C4-2B (cell line): ENCODE data around the gene KRT76.

Source experiments
- H3K27ac ChIP-seq: fragments of 450-650 bp; 2 replicates; pipeline ENCODE4 v1.5.1; 2017
- ZFX ChIP-seq: fragments of 450-650 bp; IDR thresholded peaks from 2 replicates; pipeline ENCODE4 v1.6.1; 2017
- TF ChIP-seq, protein P1 (sequence below): fragments of 450-650 bp; conservative IDR thresholded peaks from 2 replicates; pipeline ENCODE4 v1.5.1; 2017; ENCODE audit warnings: mild to moderate bottlenecking

The KRT76 gene

DNA sequence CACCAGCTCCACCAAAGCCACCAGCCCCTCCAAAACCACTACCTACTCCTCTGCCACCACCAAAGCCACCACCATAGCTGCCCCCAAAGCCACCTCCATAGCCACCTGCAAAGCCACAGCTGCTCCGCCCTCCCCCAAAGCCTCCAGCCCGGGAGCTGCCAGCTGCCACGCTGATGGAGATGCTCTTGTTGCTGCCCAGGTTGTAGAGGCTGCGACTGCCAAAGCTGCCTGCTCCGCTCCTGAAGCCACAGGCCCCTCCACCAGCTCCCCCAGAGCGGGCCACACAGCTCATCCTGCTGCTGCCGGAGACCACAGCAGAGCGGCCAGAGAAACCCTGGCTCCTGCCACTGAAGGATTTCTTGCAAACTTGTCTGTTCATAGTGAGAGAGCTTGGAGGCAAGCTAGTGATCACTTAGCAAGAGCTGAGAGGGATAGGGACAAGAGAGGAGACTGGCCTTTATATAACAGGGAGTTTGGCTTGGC is at the start of gene KRT76:
Gene KRT76 (minus strand): TSS at position 433 of the 483 bp plus-strand sequence. CDS start 54 bp downstream, at position 379.
- H3K27ac ChIP-seq, result no peak within 1 kb of the TSS
- TF ChIP-seq ZFX, result no peak
- TF ChIP-seq, protein P1, sequence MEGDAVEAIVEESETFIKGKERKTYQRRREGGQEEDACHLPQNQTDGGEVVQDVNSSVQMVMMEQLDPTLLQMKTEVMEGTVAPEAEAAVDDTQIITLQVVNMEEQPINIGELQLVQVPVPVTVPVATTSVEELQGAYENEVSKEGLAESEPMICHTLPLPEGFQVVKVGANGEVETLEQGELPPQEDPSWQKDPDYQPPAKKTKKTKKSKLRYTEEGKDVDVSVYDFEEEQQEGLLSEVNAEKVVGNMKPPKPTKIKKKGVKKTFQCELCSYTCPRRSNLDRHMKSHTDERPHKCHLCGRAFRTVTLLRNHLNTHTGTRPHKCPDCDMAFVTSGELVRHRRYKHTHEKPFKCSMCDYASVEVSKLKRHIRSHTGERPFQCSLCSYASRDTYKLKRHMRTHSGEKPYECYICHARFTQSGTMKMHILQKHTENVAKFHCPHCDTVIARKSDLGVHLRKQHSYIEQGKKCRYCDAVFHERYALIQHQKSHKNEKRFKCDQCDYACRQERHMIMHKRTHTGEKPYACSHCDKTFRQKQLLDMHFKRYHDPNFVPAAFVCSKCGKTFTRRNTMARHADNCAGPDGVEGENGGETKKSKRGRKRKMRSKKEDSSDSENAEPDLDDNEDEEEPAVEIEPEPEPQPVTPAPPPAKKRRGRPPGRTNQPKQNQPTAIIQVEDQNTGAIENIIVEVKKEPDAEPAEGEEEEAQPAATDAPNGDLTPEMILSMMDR, result no peak

DNA sequence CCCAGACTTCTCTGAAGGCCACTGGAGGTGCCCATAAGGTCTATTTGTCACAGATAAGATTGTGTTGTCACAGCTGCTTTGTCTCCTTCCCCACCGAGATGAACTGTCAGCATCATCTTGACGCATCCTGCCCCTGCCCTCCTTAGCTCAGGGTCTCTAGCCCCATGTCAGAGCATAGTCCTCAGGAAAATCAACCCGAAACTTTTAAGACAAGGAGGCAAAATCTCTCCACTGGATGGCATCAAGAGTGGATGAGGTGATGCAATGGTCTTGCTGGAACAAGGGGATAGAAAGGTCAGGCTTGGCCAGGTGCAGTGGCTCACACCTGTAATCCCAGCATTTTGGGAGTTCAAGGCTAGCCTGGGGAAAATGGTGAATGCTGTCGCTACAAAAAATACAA is 48.8 kb upstream of the KRT76 start:
- H3K27ac ChIP-seq, result no peak overlapping the region
- TF ChIP-seq ZFX, result no peak
- TF ChIP-seq, protein P1, result no peak

DNA sequence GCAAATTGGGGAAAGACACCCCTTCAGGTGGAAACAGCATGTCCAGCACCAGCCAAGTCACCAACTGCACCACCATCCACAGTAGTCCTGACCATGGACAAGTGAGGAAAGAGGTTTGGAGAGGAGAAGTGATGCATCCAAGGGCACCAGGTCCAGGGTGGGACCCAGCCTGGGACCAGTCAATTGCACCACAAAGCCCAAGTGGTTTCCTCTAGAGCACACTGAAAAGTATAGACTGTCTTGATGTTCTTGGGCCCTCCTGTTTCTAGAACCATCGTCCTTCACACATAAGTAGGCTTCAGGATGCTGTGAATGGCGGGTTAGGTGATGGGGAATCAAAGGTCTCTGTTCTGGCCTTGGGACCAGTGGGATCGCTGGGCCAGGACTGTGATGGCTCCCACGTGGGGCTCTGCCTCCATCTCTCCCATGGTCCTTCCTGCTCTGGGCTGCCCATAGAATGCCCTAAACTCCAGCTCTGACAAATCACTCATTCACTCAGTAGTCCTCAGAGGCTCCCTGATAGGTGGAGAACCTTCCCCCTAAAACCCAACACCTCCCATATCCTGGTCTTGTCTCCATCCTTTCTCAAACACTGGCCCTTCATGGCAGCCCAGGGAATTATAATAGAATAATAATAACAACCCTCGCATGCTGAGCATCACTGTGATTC is 47.7 kb upstream of the KRT76 start:
- TF ChIP-seq, protein P1, result no peak
- no peak for TF ChIP-seq ZFX
- no peak overlapping the region for H3K27ac ChIP-seq

DNA sequence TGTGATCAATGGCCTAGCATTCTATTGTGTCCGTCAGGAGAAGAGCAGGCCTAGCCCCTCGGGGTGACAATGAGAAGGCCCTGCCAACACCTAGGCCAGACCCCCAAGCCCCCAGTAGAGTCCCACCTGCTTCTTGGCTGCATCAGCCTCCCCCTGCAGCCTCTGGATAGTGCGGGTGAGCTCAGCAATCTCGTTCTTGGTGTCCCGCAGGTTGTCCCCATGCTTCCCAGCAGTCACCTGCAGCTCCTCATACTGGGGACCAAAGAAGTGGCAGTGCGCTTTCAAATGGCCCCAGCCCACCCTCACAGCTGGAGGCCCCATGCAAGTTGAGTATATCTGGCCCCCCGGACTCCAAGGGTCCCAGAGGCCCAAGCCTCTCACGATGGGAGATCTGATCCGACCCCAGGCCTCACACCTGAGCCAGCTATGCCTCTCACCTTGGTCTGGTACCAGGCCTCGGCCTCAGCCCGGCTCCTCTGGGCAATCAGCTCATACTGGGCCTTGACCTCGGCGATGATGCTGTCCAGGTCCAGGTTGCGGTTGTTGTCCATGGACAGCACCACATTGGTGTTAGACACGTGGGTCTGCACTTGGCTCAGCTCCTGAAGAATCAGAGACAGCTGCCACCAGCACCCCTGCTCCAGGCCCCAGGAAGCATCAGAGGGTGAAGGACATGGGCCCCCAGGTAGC is 46.8 kb upstream of the KRT76 start:
- TF ChIP-seq, protein P1, result no peak
- TF ChIP-seq ZFX, result no peak
- H3K27ac ChIP-seq, result no peak overlapping the region

DNA sequence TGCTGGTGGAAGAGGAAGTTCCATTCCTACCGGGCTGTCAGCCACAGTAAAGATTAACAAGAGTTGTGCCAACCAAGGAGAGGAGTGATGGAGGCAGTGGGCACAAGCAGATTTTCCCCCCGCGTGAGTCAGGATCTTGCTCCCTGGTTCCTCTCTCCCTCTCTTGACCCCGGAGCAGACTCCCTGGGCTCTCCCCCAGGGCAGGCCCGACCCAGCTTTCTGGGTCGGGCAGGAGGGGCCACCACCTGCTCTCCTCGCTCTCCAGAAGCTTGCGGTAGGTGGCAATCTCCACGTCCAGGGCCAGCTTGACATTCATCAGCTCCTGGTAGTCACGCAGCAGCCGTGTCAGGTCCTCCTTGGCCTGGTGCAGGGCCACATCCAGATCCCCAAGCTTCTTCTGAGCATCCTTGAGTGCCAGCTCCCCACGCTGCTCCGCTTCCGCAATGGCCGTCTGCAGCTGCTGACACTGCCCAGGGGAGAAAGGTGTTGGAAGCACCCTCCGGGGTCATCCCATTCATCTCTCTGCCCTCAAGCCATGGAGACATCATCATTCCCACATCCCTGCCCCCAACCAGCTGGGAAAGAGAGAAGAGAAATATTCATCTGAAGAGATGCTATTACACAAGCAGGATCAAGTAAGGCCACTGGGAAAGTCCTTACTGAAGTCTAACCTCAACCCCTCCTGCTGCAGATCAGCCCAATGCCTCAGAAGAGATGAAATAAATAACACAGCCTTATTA is 45.8 kb upstream of the KRT76 start:
- TF ChIP-seq ZFX, result no peak
- TF ChIP-seq, protein P1, result no peak
- no peak overlapping the region for H3K27ac ChIP-seq

DNA sequence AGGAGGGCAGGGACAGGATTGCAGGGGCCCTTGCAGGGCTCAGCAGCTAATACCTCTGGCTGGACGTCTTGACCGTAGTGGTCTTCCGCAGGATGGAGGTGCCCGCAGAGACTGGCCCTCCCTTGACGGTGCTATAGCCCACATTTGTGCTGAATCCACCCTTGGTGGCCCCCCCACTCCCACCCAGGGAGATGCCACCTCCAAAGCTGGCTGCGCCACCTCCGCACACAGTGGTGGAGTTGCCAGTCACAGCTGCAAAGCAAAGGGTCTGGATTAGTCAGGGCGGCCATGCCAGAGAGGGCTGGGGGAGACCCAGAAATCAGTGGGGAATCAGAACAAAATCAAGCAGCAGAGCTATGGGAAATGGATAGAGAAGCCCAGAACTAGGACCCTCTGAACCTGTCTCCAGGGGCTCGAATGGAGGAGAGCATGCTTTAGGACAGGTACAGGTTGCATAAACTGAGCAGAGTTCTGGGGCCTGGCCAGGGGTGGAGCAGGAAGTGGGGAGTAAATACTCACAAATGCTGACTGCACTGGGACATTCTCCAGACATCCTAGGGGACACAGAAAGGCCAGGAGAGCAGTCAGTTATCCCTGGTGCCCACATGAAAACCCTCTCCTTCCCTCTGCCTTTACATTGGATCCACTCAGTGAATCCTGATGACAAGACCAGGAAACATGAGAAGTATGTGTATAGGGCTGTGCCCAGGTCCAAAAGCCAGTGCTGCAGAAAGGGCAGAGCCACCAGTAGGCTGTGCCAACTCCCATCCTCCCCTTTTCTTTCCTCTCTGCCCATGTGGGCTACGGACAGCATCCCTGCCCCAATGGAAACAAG is 44.9 kb upstream of the KRT76 start:
- H3K27ac ChIP-seq, result no peak overlapping the region

More for the DNA sequence above, 44.9 kb upstream of the KRT76 start:
- TF ChIP-seq, protein P1, result no peak
- TF ChIP-seq ZFX, result no peak
